Spleen (tissue), 7 donors: ENCODE measurements around the gene SOX15.

Experiments used
- POLR2A ChIP-seq, 3 donors: fragments of 450-650 bp; IDR thresholded peaks; one replicate each; pipeline ENCODE4 v1.5.1; 2017; ENCODE audit warnings: antibody characterized with exemption in 3 of 3, mild to moderate bottlenecking in 1 of 3
- POLR2AphosphoS5 ChIP-seq, 3 donors: sonication (generic); formaldehyde crosslinking; IDR thresholded peaks; one replicate each; pipeline ENCODE4 v1.5.1; 2017; ENCODE audit warnings: antibody characterized with exemption in 3 of 3
- TF ChIP-seq, protein P1 (sequence below), 11 experiments: fragments of 200-600 bp in 7 of 11; fragments of 450-650 bp in 4 of 11; sonication (generic) in 4 of 11; IDR thresholded peaks in 8 of 11; conservative IDR thresholded peaks in 3 of 11; 1 replicate in 7 of 11; 2 replicates in 4 of 11; pipeline versions ENCODE4 v1.4.0 to v1.8.0; 2016 to 2021; ENCODE audit warnings: antibody characterized with exemption in 11 of 11, inconsistent platforms in 4 of 11, mild to moderate bottlenecking in 1 of 11
- donor health status: DM: no; HTN: no; CAD: no; lungs with moderate emphysema.
- donor health status: DM: no; HTN: no; CAD: no.
- donor health status: DM: no; HTN: no; CAD: no.

DNA sequence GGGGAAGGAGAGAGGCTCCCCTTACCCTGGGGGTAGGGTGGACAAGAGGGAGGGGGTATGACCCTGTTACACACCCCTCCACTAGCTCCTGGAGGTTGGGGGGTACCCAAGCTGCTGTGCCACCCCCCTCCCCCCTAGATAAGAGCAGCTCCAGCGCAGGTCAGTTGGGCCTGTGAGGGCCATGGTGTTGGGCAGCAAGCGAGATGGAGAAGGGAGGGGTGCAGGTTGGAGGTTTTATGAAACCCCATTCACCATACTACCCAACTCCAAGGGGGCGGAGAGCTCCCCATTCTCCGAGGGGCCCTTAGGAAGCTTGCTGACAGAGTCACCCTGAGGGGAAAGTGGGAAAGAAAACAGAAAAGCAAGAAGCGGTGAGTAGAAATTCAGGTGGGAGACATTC is 1.7 kb upstream of the SOX15 start:
- TF ChIP-seq, protein P1, sequence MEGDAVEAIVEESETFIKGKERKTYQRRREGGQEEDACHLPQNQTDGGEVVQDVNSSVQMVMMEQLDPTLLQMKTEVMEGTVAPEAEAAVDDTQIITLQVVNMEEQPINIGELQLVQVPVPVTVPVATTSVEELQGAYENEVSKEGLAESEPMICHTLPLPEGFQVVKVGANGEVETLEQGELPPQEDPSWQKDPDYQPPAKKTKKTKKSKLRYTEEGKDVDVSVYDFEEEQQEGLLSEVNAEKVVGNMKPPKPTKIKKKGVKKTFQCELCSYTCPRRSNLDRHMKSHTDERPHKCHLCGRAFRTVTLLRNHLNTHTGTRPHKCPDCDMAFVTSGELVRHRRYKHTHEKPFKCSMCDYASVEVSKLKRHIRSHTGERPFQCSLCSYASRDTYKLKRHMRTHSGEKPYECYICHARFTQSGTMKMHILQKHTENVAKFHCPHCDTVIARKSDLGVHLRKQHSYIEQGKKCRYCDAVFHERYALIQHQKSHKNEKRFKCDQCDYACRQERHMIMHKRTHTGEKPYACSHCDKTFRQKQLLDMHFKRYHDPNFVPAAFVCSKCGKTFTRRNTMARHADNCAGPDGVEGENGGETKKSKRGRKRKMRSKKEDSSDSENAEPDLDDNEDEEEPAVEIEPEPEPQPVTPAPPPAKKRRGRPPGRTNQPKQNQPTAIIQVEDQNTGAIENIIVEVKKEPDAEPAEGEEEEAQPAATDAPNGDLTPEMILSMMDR (IDR thresholded peaks at IDR 0.05 in 8 of 11, conservative IDR thresholded peaks at IDR 0.05 in 3 of 11), result no peak
- TF ChIP-seq POLR2AphosphoS5 (IDR thresholded peaks at IDR 0.05) (peak in 1 of 3 donors; percentile 23), POLR2A (IDR thresholded peaks at IDR 0.05) (no peak)
